GM10847 (cell line): Measurements from ENCODE around the gene HIKESHI.

Experiments
- POLR2A ChIP-seq: IDR thresholded peaks from 2 replicates; pipeline ENCODE4 v1.6.1; 2011; ENCODE audit not compliant: insufficient read length; ENCODE audit errors: extremely low read depth

HIKESHI gene

GRCh38 chr11:86360775-86361395 is 58.8 kb downstream of the HIKESHI start:
- no peak for TF ChIP-seq POLR2A

GRCh38 chr11:86363424-86363823 is 61.4 kb downstream of the HIKESHI start:
- TF ChIP-seq POLR2A, result no peak

DNA sequence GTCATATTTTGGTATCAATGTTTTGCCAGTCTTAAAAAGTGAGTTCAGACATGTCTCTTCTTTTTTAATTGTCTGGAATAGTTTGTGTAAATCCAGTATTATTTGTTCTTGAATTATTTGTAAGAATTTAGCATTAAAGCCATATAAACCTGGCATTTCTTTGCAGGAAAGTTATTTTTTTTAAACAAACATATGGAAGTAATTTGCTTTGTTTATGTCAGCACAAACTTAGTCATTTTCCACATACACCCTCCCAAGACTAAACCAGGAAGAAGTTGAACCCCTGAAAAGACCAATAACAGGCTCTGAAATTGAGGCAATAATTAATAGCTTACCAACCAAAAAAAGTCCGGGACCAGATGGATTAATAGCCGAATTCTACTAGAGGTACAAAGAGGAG is 63.5 kb downstream of the HIKESHI start:
- no peak for TF ChIP-seq POLR2A

DNA sequence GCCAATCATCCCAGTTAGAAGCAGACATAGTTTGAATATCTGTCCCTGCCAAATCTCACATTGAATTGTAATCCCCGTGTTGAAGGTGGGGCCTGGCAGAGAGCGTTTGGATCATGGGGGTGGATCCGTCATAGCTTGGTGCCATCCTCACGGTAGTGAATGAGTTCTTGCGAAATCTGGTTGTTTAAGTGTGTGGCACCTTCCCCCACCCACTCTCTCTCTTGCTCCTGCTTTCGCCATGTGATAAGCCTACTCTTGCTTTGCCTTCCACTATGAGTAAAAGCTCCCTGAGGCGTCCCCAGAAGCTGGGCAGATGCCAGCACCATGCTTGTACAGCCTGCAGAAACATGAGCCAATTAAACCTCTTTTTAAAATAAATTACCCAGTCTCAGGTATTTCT is 67.6 kb downstream of the HIKESHI start:
- TF ChIP-seq POLR2A, result no peak

- no peak for TF ChIP-seq POLR2A
These were observed 68.1 kb downstream of the HIKESHI start for GRCh38 chr11:86370171-86370570.

DNA sequence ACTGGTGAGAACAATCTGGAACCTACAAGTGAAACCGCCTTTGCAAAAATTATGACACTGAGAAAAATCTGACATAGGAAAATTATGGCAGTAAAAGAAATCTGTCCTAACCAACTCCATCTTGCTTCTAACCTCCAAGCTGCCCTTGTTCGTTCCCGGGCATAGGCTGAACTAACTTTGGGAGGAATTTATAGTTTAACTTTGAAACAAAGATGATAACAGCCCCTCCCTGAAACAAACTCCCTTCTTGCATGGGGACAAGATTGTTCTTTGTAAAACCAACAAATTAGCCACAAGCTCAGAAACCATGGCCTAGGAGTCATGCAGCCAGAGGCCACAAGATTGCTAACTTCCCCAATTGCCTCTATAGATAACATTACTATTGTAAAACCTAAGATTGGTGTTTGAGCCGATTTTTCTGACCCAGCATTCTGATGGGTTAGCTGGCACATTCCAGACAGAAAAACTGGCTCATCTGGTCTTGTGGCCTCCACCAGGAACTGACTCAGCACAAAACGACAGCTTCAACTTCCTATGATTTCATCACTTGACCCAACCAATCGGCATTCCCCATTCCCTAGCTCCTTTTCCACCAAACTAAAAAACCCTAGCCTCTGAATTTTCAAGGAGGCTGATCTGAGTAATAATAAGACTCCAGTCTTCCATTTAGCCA is 69.0 kb downstream of the HIKESHI start:
- no peak for TF ChIP-seq POLR2A

DNA sequence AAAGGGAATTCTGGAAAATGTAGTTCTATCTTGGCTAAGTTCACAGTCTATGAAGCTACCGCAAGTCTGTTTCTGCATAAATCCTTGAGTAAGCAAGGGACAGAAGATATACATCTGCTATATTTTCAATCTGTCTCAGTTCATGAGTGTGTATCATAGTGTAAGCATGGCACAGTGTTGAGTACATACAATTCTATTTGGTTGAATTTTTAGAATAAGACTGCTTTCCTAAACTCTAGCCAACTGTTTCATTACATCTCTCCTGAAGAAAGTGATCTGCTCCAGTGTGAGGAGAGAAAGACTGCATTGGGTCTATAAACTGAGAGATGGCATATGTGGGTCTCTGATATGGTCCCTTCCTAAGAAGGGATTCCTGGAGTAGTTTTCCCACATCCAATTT is 70.0 kb downstream of the HIKESHI start:
- no peak for TF ChIP-seq POLR2A

GRCh38 chr11:86372586-86372985 is 70.5 kb downstream of the HIKESHI start:
- TF ChIP-seq POLR2A, result no peak

GRCh38 chr11:86374069-86374468 is 72.0 kb downstream of the HIKESHI start:
- TF ChIP-seq POLR2A, result no peak

DNA sequence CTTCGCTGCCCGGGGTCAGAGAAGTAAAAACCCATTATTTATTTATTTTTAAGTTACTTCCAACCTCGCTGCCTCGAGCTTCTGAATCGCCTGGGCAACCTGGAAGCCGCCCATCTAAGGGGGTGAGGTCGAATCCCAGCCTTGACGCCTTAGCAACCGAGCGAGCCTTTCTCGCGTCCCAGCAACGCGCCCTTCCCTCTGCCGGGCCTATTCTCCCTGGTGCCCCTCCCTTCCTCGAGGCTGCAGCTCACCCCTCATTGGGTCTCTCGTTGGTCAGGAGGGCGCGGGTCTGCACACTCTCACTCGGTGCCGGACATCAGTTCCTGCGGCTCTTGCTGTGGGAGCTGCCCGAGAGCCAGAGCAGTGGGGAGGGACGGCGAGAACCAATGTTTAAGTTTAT is 72.5 kb downstream of the HIKESHI start, which contains the start of gene CCDC81:
CCDC81 (plus strand) TSS at position 302 of the 400 bp plus-strand sequence. CDS start 277 bp downstream, outside the sequence.
- no peak for TF ChIP-seq POLR2A

- TF ChIP-seq POLR2A, result no peak
These were observed 75.9 kb downstream of the HIKESHI start for GRCh38 chr11:86377972-86378371.

DNA sequence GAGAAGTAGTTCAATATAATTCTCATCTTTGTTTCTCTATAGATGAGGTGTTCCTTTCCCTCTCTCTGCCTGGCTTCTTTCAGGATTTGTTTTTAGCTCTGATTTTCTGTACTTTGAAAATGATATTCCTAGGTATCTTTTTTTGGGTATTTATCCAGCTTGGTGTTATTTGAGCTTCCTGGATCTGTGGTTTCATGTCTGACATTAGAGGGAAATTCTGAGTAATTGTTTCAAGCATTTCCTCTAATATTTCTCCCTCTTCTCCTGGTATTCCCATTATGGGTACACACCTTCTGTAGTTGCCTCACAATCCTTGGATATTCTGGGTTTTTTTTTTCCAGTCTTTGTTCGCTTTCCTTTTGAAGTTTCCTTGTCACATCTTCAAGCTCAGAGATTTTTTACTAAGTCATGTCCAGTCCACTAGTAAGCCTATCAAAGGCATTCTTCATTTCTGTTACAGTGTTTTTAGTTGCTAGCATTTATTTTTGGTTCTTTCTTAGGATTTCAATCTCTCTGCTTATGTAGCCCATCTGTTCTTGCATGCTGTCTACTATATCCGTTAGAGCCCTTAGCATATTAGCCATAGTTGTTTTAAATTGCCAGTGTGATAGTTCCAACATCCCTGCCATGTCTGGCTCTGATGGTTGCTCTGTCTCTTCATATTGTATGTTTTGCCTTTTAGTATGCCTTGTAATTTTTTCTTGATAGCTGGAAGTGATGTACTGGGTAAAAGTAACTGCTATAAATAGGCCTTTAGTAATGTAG is 78.4 kb downstream of the HIKESHI start:
- no peak for TF ChIP-seq POLR2A

DNA sequence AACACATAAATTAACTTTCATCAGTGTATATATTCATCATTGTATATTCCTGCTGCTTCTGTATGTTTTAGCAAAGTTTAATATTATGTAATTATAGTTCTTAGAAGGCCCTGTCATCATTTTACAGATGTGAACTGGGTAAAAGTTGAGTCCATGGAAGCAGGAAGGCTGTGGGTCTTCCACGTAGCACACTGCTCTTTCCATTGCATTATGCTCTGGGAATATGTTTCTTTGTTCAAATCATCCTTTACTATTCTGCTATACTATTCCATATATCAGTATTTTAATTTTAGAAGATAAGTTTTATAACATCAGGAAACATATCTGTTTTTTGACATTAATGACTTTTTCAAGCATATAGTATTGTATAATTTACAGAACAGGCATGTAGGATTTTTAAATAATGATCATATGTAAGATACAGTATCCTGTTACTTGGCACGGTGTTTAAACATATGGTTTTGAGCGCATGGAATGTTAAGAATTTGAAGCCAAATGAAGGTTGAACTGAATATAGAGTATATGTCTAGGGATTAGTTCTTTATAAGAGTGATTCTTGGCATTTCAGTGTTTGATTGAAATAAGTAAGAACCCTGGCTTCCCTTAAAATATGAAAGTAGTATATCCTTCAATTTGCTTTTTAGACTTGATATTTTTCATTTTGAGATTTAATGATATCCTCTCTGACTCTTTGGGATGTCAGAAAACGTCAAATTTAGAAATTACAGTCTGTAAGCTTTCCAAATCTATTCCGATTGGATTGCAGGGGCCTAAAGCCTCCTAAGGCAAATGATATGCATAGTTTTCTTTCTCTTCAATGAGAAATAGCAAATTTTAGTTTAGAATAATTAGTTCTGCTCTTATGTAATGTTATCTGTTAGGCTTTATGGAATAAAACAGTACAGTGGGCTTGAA is 81.3 kb downstream of the HIKESHI start:
- no peak for TF ChIP-seq POLR2A

GRCh38 chr11:86386283-86386682 is 84.2 kb downstream of the HIKESHI start:
- TF ChIP-seq POLR2A, result no peak

DNA sequence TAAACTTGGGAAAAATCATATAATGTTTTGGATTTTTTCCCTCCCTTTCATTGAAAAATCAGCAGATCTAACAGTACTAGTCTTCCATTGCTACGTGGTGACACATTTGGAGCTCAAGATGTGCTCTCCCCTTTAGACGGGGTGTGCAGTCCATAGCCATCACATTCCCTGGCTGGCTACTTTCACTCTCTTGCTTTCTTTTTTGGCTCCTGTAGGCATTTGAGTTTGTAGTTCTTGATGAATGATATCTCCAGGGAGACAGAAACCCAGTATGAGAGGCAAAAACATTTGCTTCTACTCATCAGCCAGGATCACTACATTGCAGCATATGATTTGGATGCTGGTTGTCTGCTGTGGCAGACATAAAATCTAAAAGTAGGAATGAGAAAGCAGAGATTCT is 84.7 kb downstream of the HIKESHI start:
- no peak for TF ChIP-seq POLR2A
